Keratinocyte (primary cell): ENCODE measurements around the gene CATSPER1.

Experiments
- EZH2 ChIP-seq: IDR thresholded peaks from one replicate; pipeline ENCODE4 v1.6.1; 2012; ENCODE audit warnings: inconsistent platforms, mild to moderate bottlenecking, low read length, moderate library complexity
- TF ChIP-seq, protein P1 (sequence below), 3 experiments: IDR thresholded peaks in 1 of 3; conservative IDR thresholded peaks in 1 of 3; optimal IDR thresholded peaks in 1 of 3; 2 replicates in 2 of 3; 3 replicates in 1 of 3; pipeline versions ENCODE3 to v1.5.1; 2011; ENCODE audit warnings: low read length in 3 of 3, mild to moderate bottlenecking in 3 of 3, moderate library complexity in 2 of 3, control low read depth in 1 of 3, inconsistent platforms in 1 of 3; ENCODE audit not compliant: insufficient read depth in 2 of 3; ENCODE audit errors: extremely low read depth in 1 of 3

DNA sequence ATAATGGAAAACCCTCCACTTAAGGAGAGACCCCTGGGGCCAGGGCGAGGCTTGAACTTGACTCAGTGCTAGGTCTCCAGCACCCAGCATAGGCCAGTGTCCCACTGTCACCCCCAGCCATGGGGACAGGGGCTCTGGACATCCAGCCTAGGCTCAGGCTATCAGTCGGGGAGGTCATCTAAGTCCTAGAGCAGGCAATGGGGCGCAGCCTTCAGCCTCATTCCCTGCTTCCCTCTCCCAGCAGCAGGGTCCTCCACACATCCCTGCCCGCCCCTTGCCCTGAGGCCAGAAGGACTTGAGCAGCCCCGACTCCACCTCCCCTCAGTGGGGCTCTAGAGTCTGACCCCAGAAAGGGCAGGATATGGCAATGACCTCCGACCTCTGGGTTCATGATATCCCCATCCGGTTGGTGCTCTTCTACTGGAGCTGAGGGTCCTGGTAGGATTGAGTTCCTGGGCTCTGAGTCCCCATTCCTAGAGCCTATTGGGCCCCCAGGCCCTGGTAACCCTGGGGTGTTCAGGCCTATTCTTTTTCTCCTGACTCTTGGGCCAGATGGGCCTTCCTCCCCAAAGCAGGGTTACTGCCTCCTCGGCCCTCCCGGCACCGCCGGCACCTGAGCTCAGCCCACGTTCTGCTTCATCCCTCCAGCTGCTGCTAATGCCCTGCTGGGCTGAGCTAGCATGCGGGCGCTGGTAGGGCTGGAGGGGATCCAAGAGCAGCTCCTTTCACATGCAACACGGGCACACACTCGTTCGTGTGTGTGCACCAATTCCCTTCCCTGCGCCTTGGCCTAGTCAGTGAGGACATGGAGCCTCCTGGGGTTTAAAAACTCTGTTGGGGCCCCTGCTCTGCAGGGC is 10.1 kb downstream of the CATSPER1 start:
- TF ChIP-seq, protein P1, sequence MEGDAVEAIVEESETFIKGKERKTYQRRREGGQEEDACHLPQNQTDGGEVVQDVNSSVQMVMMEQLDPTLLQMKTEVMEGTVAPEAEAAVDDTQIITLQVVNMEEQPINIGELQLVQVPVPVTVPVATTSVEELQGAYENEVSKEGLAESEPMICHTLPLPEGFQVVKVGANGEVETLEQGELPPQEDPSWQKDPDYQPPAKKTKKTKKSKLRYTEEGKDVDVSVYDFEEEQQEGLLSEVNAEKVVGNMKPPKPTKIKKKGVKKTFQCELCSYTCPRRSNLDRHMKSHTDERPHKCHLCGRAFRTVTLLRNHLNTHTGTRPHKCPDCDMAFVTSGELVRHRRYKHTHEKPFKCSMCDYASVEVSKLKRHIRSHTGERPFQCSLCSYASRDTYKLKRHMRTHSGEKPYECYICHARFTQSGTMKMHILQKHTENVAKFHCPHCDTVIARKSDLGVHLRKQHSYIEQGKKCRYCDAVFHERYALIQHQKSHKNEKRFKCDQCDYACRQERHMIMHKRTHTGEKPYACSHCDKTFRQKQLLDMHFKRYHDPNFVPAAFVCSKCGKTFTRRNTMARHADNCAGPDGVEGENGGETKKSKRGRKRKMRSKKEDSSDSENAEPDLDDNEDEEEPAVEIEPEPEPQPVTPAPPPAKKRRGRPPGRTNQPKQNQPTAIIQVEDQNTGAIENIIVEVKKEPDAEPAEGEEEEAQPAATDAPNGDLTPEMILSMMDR (optimal IDR thresholded peaks at IDR 0.05 in 1 of 3, IDR thresholded peaks at IDR 0.05 in 1 of 3, conservative IDR thresholded peaks at IDR 0.05 in 1 of 3; ENCODE audit: extremely low read depth in 1 of 3, insufficient read depth in 2 of 3, low read length in 3 of 3), result no peak
- TF ChIP-seq EZH2, result no peak
